ENCODE measurements around the gene GTF2F2.

DNA sequence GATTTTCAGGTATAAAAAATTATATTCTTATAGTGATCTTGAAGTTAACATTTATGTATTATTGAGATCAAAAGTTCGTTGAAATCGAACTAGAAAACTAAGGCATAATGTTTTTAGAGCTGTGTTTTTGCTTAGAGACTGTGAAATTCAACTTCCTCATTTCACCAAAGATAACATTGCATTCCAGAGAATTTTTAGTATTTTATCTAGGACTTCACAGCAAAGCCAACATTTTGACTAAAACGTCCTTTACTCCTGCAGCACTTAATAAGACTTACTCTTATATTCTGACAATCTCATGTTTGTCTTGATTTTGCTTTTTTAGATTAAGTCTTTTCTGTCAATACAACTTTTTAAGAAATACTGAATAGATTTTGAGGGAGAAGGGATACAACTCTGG is 75.8 kb downstream of the GTF2F2 start:
- TF ChIP-seq, protein P1, sequence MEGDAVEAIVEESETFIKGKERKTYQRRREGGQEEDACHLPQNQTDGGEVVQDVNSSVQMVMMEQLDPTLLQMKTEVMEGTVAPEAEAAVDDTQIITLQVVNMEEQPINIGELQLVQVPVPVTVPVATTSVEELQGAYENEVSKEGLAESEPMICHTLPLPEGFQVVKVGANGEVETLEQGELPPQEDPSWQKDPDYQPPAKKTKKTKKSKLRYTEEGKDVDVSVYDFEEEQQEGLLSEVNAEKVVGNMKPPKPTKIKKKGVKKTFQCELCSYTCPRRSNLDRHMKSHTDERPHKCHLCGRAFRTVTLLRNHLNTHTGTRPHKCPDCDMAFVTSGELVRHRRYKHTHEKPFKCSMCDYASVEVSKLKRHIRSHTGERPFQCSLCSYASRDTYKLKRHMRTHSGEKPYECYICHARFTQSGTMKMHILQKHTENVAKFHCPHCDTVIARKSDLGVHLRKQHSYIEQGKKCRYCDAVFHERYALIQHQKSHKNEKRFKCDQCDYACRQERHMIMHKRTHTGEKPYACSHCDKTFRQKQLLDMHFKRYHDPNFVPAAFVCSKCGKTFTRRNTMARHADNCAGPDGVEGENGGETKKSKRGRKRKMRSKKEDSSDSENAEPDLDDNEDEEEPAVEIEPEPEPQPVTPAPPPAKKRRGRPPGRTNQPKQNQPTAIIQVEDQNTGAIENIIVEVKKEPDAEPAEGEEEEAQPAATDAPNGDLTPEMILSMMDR (conservative IDR thresholded peaks at IDR 0.05; ENCODE audit: low read depth in 2 of 2), result no peak
- TF ChIP-seq, protein P2, sequence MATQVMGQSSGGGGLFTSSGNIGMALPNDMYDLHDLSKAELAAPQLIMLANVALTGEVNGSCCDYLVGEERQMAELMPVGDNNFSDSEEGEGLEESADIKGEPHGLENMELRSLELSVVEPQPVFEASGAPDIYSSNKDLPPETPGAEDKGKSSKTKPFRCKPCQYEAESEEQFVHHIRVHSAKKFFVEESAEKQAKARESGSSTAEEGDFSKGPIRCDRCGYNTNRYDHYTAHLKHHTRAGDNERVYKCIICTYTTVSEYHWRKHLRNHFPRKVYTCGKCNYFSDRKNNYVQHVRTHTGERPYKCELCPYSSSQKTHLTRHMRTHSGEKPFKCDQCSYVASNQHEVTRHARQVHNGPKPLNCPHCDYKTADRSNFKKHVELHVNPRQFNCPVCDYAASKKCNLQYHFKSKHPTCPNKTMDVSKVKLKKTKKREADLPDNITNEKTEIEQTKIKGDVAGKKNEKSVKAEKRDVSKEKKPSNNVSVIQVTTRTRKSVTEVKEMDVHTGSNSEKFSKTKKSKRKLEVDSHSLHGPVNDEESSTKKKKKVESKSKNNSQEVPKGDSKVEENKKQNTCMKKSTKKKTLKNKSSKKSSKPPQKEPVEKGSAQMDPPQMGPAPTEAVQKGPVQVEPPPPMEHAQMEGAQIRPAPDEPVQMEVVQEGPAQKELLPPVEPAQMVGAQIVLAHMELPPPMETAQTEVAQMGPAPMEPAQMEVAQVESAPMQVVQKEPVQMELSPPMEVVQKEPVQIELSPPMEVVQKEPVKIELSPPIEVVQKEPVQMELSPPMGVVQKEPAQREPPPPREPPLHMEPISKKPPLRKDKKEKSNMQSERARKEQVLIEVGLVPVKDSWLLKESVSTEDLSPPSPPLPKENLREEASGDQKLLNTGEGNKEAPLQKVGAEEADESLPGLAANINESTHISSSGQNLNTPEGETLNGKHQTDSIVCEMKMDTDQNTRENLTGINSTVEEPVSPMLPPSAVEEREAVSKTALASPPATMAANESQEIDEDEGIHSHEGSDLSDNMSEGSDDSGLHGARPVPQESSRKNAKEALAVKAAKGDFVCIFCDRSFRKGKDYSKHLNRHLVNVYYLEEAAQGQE (IDR thresholded peaks at IDR 0.05; ENCODE audit: unreplicated experiment), result no peak
- TF ChIP-seq EZH2phosphoT487 (IDR thresholded peaks at IDR 0.05; ENCODE audit: unreplicated experiment), result no peak
- no peak for TF ChIP-seq CREB1 (CRISPR knock-in tag; IDR thresholded peaks at IDR 0.05; ENCODE audit: low read depth)
- TF ChIP-seq POLR2AphosphoS5 (IDR thresholded peaks at IDR 0.05; ENCODE audit: low read depth), result no peak
- TF ChIP-seq ZNF114 (CRISPR knock-in tag; IDR thresholded peaks at IDR 0.05), result no peak
- TF ChIP-seq, protein P3, sequence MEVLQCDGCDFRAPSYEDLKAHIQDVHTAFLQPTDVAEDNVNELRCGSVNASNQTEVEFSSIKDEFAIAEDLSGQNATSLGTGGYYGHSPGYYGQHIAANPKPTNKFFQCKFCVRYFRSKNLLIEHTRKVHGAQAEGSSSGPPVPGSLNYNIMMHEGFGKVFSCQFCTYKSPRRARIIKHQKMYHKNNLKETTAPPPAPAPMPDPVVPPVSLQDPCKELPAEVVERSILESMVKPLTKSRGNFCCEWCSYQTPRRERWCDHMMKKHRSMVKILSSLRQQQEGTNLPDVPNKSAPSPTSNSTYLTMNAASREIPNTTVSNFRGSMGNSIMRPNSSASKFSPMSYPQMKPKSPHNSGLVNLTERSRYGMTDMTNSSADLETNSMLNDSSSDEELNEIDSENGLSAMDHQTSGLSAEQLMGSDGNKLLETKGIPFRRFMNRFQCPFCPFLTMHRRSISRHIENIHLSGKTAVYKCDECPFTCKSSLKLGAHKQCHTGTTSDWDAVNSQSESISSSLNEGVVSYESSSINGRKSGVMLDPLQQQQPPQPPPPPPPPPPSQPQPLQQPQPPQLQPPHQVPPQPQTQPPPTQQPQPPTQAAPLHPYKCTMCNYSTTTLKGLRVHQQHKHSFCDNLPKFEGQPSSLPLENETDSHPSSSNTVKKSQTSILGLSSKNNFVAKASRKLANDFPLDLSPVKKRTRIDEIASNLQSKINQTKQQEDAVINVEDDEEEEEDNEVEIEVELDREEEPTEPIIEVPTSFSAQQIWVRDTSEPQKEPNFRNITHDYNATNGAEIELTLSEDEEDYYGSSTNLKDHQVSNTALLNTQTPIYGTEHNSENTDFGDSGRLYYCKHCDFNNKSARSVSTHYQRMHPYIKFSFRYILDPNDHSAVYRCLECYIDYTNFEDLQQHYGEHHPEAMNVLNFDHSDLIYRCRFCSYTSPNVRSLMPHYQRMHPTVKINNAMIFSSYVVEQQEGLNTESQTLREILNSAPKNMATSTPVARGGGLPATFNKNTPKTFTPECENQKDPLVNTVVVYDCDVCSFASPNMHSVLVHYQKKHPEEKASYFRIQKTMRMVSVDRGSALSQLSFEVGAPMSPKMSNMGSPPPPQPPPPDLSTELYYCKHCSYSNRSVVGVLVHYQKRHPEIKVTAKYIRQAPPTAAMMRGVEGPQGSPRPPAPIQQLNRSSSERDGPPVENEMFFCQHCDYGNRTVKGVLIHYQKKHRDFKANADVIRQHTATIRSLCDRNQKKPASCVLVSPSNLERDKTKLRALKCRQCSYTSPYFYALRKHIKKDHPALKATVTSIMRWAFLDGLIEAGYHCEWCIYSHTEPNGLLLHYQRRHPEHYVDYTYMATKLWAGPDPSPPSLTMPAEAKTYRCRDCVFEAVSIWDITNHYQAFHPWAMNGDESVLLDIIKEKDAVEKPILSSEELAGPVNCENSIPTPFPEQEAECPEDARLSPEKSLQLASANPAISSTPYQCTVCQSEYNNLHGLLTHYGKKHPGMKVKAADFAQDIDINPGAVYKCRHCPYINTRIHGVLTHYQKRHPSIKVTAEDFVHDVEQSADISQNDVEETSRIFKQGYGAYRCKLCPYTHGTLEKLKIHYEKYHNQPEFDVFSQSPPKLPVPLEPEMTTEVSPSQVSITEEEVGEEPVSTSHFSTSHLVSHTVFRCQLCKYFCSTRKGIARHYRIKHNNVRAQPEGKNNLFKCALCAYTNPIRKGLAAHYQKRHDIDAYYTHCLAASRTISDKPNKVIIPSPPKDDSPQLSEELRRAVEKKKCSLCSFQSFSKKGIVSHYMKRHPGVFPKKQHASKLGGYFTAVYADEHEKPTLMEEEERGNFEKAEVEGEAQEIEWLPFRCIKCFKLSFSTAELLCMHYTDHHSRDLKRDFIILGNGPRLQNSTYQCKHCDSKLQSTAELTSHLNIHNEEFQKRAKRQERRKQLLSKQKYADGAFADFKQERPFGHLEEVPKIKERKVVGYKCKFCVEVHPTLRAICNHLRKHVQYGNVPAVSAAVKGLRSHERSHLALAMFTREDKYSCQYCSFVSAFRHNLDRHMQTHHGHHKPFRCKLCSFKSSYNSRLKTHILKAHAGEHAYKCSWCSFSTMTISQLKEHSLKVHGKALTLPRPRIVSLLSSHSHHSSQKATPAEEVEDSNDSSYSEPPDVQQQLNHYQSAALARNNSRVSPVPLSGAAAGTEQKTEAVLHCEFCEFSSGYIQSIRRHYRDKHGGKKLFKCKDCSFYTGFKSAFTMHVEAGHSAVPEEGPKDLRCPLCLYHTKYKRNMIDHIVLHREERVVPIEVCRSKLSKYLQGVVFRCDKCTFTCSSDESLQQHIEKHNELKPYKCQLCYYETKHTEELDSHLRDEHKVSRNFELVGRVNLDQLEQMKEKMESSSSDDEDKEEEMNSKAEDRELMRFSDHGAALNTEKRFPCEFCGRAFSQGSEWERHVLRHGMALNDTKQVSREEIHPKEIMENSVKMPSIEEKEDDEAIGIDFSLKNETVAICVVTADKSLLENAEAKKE (CRISPR knock-in tag; IDR thresholded peaks at IDR 0.05), result no peak

Measured in GM23338 (cell line).